K562 (cell line): ENCODE results near the gene MMAB. TPM values are rescaled to one million over a fixed set of nuclear protein-coding genes. Genes with fewer than 3 reads are reported as not detected.

Experiments
- ATAC-seq: fragments of 200-7000 bp; cut with Tn5 transposase; 3 replicates; pipeline ENCODE4 v1.9.1; 2020; ENCODE audit warnings: moderate library complexity
- BruUV-seq: library from RNA; stranded (reverse); fragments of 400-500 nt; replicated peaks from 2 replicates; lab custom pipeline; 2021; lab: Mats Ljungman, UMichigan
- CTCF ChIA-PET: fragments of 300-600 bp; formaldehyde crosslinking; extraction: SDS; loops from one replicate; lab custom pipeline; 2021; ENCODE audit warnings: low intra/inter-chr PET ratio; lab: Yijun Ruan, JAX
- POLR2A ChIA-PET: fragments of 300-600, 350-650 bp; sonication (Branson Sonifier 250); formaldehyde crosslinking; extraction: SDS; loops from one replicate; lab custom pipeline; 2021; ENCODE audit warnings: antibody characterized with exemption, inconsistent platforms; lab: Yijun Ruan, JAX
- DNase-seq, 4 experiments: peaks; one replicate each; pipeline versions ENCODE4 v3.0.0 to v3.0.0-alpha.2; 2011 to 2018; ENCODE audit warnings: low spot score in 3 of 4, mixed read lengths in 3 of 4; ENCODE audit errors: extremely low read depth in 1 of 4
- FAIRE-seq: peaks from 2 replicates; lab custom pipeline; 2011; peaks lifted over from hg19 to GRCh38; lab: Jason Lieb, UNC
- H2AFZ ChIP-seq: 2 replicates; pipeline ENCODE4 v1.6.0; 2011; ENCODE audit warnings: low read depth, low read length, control low read depth, inconsistent platforms
- H3K27ac ChIP-seq: fragments of 200-600 bp; 3 replicates; pipeline ENCODE4 v1.8.0; 2011; ENCODE audit warnings: low read depth, mild to moderate bottlenecking, control low read depth, inconsistent platforms, low read length, moderate library complexity, mixed read lengths; ENCODE audit errors: extremely low read depth
- H3K27me3 ChIP-seq, 2 experiments: fragments of 300-600 bp in 1 of 2; 2 replicates in 1 of 2; 3 replicates in 1 of 2; pipeline versions ENCODE4 v1.6.0 to v1.8.0; 2011; ENCODE audit warnings: inconsistent platforms in 2 of 2, low read length in 2 of 2, mild to moderate bottlenecking in 1 of 2, mixed read lengths in 1 of 2, moderate library complexity in 1 of 2; ENCODE audit not compliant: control insufficient read depth in 2 of 2, insufficient read depth in 2 of 2
- H3K36me3 ChIP-seq: fragments of 300-600 bp; 3 replicates; pipeline ENCODE4 v1.8.0; 2011; ENCODE audit warnings: mild to moderate bottlenecking, low read length, inconsistent platforms; ENCODE audit not compliant: control insufficient read depth, insufficient read depth
- H3K4me1 ChIP-seq, 2 experiments: fragments of 200-600 bp in 1 of 2; replicated peaks in 1 of 2; 2 replicates in 1 of 2; 3 replicates in 1 of 2; pipeline versions ENCODE4 v1.5.1 to v1.8.0; 2011; ENCODE audit warnings: inconsistent platforms in 2 of 2, low read length in 2 of 2, mild to moderate bottlenecking in 1 of 2, mixed read lengths in 1 of 2, moderate library complexity in 1 of 2; ENCODE audit not compliant: control insufficient read depth in 2 of 2, insufficient read depth in 2 of 2
- H3K4me2 ChIP-seq: 2 replicates; pipeline ENCODE4 v1.6.1; 2011; ENCODE audit warnings: low read length, control low read depth, inconsistent platforms, mixed read lengths; ENCODE audit not compliant: insufficient read depth
- H3K4me3 ChIP-seq: fragments of 200-600 bp; sonication (generic), shearing (Covaris generic); 2 replicates; pipeline ENCODE4 v1.5.1; 2016; ENCODE audit warnings: control low read depth, inconsistent platforms
- H3K79me2 ChIP-seq: fragments of 200-600 bp; 3 replicates; pipeline ENCODE4 v1.8.0; 2011; ENCODE audit warnings: low read length, inconsistent platforms; ENCODE audit not compliant: control insufficient read depth, insufficient read depth
- H3K9ac ChIP-seq, 2 experiments: 2 replicates each; pipeline versions ENCODE4 v1.6.0 to v1.6.1; 2011; ENCODE audit warnings: low read depth in 2 of 2, low read length in 2 of 2, control low read depth in 1 of 2, inconsistent platforms in 1 of 2, mild to moderate bottlenecking in 1 of 2, mixed read lengths in 1 of 2; ENCODE audit not compliant: insufficient read depth in 1 of 2
- H3K9me1 ChIP-seq: one replicate; pipeline ENCODE4 v1.6.0; 2011; ENCODE audit warnings: inconsistent platforms, mild to moderate bottlenecking, low read length, moderate library complexity; ENCODE audit not compliant: control insufficient read depth, insufficient read depth
- H3K9me3 ChIP-seq: replicated peaks from 2 replicates; pipeline ENCODE4 v1.5.1; 2011; ENCODE audit warnings: low read depth, low read length, inconsistent platforms; ENCODE audit not compliant: control insufficient read depth, insufficient read depth
- H4K20me1 ChIP-seq: replicated peaks from 2 replicates; pipeline ENCODE4 v1.6.1; 2011; ENCODE audit warnings: low read length, inconsistent platforms, mixed read lengths; ENCODE audit not compliant: control insufficient read depth, insufficient read depth
- CEBPB ChIP-seq: fragments of 450-650 bp; IDR thresholded peaks from 2 replicates; pipeline ENCODE4 v1.6.1; 2016; ENCODE audit warnings: missing genetic modification characterization, missing compliant biosample characterization
- FOS ChIP-seq: IDR thresholded peaks from 3 replicates; pipeline ENCODE4 v1.6.1; 2011; ENCODE audit not compliant: insufficient read length; ENCODE audit errors: extremely low read depth
- FUS ChIP-seq: fragments of 200-400 bp; formaldehyde crosslinking; optimal IDR thresholded peaks from 2 replicates; pipeline ENCODE3; 2017; ENCODE audit warnings: low read depth, low read length
- HCFC1 ChIP-seq: IDR thresholded peaks from 2 replicates; pipeline ENCODE4 v1.6.1; 2012; ENCODE audit warnings: low read depth, low read length, improper control_type of control experiment
- XRCC5 ChIP-seq: fragments of 200-400 bp; formaldehyde crosslinking; IDR thresholded peaks from 2 replicates; pipeline ENCODE4 v1.6.1; 2017; ENCODE audit warnings: low read depth, mild to moderate bottlenecking, low read length
- ZBTB12 ChIP-seq: fragments of 250-450 bp; sonication (Bioruptor Pico); IDR thresholded peaks from 2 replicates; pipeline ENCODE4 v1.4.0; 2020
- ZNF316 ChIP-seq: fragments of 450-650 bp; IDR thresholded peaks from 2 replicates; pipeline ENCODE4 v1.6.1; 2016
- WGBS: fragments of 100-300 bp; shearing (Covaris generic); methylation state at CpG from one replicate; pipeline ENCODE4 v1.1.6; 2016; ENCODE audit warnings: low coverage, mixed read lengths; ENCODE audit not compliant: insufficient coverage; ENCODE audit errors: missing lambda C conversion rate; 5-methylcytosine and 5-hydroxymethylcytosine counted together
- in situ Hi-C: fragments of 300-500 bp; cut with MboI; formaldehyde crosslinking; loops from 4 replicates; pipeline ENCODE4 v1.15.0; 2018; ENCODE audit warnings: inconsistent platforms, mixed read lengths
- intact Hi-C: fragments of 100-400 bp; cut with micrococcal nuclease; formaldehyde crosslinking; loops from 2 replicates; pipeline ENCODE4 v1.14.2; 2022
- polyA plus RNA-seq, 8 experiments: library from polyadenylated mRNA; depleted of rRNA in 4 of 8; stranded (reverse) in 5 of 8; unstranded in 3 of 8; fragments of >200 nt; fragmentation: Nextera tagmentation in 2 of 8; fragmentation: Illumina TruSeq in 1 of 8; extraction: Ambion mirVana in 2 of 8; extraction: Trizol in 1 of 8; gene quantifications; 2 replicates each; pipeline versions ENCODE4 v1.2.1 to v1.2.3, GENCODE V29; 2011 to 2014; ENCODE audit warnings: inconsistent platforms in 1 of 8, missing spikeins in 1 of 8
- total RNA-seq, 7 experiments: library from RNA; depleted of rRNA in 6 of 7; stranded (reverse); fragments of >200 nt in 6 of 7; fragmentation: Illumina TruSeq in 2 of 7; extraction: Trizol in 2 of 7; gene quantifications; 2 replicates each; pipeline versions ENCODE4 v1.2.1 to v1.2.3, GENCODE V29; 2011 to 2021; ENCODE audit warnings: low replicate concordance in 1 of 7

MMAB gene
- total and polyA plus RNA-seq, 9 of the 15 experiments (the other 6 are each of a cell fraction or from before 2014, with no cell fraction given): 9.5 to 76.1 (median 46.2) TPM

GRCh38 chr12:109535863-109536250 lies 37.4 kb downstream of the MMAB start:
- FAIRE-seq (no peak), DNase-seq (no peak), ATAC-seq (no peak)
- no peak for TF ChIP-seq FUS
- TF ChIP-seq HCFC1: no peak
- TF ChIP-seq XRCC5: no peak
- TF ChIP-seq FOS: no peak
- TF ChIP-seq CEBPB (tag): no peak
- no peak for TF ChIP-seq ZBTB12 (CRISPR knock-in tag)
- no peak for TF ChIP-seq ZNF316
- in situ Hi-C loops (no loop called here), intact Hi-C loops (no loop called here)
- peaks cover 14% of the 10 kb centered on the region; the same call in 1 of the 2 replicates for H4K20me1 ChIP-seq
- no TSS peak for BruUV-seq
- ChIA-PET POLR2A (no interaction called here), CTCF (no interaction called here)
- no peak overlapping the region for H3K4me2 ChIP-seq
- no peaks in the 10 kb centered on the region for H3K9me3 ChIP-seq
- H3K79me2 ChIP-seq: no peaks in the 10 kb centered on the region
- H3K9me1 ChIP-seq: no peaks in the 10 kb centered on the region
- no peak overlapping the region for H2AFZ ChIP-seq
- H3K9ac ChIP-seq: no peak overlapping the region
- H3K27ac ChIP-seq: no peak overlapping the region
- WGBS: 44% methylated on average over 5 of the region's 5 CpGs
- H3K4me3 ChIP-seq: no peak overlapping the region
- peaks cover 16 to 38% of the 10 kb centered on the region in 2 experiments for H3K27me3 ChIP-seq
- H3K36me3 ChIP-seq: peaks cover 3% of the 10 kb centered on the region; the same call in 2 of the 3 replicates
- H3K4me1 ChIP-seq: peaks cover 0 to 5% of the 10 kb centered on the region in 2 experiments; a peak in 2 of 5 replicates
